Measurements from ENCODE around the gene ITGA8.

ITGA8 gene

GRCh38 chr10:15735763-15736162, 16.0 kb upstream of the ITGA8 start:
- no peak for DNase-seq (ENCODE audit: low spot score)

GRCh38 chr10:15730341-15730740, 10.6 kb upstream of the ITGA8 start:
- no peak for DNase-seq (ENCODE audit: low spot score)

GRCh38 chr10:15729890-15730289, 10.2 kb upstream of the ITGA8 start:
- no peak for DNase-seq (ENCODE audit: low spot score)

DNA sequence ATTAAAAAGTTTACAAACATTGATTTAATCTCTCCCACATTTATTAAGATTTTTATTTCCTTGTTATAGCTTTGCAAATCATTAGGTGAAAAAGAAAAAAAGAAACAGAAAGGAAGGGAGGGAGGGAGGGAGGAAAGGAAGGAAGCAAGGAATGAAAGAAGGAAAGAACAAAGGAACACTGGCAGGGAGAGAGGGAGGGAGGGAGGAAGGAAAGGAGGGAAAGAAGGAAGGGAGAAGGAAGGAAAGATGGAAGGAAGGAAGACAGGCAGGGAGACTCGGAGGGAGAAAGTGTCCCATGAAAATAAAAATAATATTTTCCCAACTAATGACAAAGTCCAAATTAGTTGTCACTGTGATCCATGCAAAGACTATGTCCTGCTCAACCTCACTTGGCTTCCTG, 6.3 kb upstream of the ITGA8 start:
- no peak for DNase-seq (ENCODE audit: low spot score)

GRCh38 chr10:15725603-15726002, 5.9 kb upstream of the ITGA8 start:
- DNase-seq (ENCODE audit: low spot score): peak; percentile 75

DNA sequence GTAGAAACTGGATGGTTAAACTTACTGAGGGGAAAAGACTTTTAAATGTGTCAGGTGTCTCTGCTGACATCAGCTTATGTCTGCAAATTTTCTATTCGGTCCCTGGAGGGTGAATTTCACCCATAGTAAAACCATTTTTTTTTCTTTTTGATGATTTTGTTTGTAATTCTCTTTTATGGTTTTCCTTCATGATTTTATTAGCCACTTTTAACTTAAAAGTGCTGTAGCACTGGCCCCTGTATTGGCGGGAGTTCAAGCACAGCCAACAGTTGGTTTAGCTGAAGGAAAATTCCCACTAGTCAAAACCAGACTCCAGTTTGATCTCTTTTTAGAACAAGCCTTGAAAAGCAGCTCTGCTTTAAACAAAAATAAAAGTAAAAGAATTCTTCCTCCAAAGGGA, 5.0 kb upstream of the ITGA8 start:
- no peak for DNase-seq (ENCODE audit: low spot score)

GRCh38 chr10:15723803-15724202, 4.1 kb upstream of the ITGA8 start:
- DNase-seq (ENCODE audit: low spot score): no peak

DNA sequence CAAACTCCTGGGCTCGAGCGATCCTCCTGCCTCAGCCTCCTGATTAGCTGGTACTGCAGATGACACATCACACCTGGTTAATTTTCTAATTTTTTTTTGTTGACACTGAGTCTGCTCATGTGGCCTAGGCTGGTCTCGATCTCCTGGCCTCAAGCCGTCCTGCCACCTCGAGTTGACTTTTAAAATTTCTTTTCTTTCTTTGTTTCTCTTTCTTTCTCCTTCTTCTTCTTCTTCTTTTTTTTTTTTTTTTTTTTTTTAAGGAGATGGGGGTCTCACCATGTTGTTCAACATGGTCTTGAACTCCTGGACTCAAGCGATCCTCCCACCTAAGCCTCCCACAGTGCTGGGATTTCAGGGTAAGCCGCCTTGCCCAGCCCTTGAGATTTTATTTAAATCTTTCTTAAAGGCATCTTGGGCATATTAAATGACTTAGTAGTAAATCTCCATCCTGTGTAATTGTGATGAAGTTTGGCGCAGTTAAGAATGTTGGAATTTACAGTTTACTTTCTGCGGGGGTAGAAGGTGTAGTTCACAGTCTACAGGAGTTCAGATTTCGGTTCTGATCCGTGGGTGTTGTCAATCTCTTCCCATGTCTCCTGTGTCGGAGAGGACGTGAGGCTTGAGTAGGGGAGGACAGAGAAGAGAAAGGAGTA, 1.0 kb upstream of the ITGA8 start:
- DNase-seq (ENCODE audit: low spot score): no peak

DNA sequence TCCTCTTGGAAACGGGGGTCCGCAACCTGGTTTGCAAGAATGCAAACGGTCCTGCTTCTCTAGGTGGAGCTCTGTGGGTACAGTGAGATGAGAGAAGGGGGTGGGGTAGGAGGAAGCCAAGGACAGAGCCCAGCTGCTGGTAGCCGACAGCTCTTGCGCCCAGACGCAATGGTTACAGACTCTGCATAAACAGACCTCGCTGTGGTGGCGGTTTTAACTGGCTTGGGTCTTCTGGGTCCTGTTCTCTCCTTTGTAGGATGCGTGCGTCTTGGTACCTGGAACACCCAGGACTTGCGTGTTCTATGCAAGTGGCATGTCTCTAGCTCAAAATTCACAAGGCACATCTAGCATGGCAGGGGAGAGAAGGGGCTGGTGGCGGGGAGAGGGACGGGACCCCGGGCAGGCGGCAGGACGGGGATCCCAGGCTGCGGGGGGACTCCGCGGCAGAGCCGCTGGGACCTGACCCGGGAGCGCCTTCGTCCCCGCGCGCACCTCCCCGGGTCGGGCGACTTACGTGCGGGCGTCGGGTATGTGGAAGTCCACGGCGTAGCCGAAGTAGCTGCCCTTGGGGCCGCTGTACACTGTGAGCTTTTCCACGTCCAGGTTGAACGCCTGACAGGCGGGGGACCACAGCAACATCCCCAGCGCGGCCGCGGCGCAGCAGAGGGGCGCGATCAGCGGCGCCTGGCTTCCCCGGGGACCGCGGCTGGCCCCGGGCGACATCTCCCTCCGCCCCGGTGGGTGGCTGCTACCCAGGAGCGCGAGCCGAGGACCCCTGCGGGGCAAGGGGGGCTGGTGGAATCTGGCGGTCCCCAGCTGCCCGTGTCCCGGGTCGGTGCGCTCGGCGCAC, 448 bp downstream of the ITGA8 start:
- no peak for DNase-seq (ENCODE audit: low spot score)

DNA sequence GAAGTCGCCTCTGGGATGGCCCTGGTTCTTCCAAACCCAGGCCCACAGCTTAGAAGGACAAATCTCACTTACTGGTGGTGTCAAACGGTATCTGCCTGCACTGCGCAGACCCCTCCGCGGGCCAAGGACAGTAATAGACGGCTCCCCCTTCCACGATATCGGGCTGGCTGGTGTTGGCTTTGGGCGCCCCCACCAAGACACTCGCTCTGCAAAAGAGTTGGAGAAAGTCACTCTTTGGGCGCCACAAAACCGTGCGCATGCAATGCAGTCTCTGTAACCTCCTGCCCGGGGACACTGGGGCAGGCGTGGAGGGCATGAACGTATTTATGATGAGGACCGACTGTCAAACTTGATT, 1.1 kb downstream of the ITGA8 start:
- no peak for DNase-seq (ENCODE audit: low spot score)

DNA sequence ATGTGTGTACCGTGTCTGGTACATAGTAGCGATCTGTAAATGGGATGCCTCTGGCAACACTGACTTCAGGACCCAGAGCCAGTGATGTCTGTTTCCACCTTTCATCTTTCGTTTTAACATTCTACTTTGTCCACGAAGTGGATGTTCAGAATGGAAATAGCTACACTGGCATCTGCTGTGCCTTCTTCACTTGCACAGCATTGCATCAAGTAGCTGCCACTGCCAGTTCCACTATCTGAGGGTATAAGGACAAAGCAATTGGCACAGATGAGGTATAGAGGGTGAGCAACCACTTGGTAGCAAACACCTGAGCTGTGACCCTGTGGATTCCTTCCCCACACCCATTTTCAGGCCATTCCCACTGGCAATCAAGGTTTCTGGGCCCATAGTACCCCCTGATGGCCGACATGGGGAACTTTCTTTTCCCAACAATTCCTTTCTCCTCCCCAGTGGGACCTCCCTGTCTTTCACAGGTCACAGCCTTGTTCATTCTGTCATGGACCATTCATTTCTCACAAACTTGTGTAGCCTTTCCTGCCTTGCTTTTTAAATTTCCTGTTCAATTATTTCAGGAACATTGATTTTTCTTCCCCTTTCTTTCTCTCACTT, 4.0 kb downstream of the ITGA8 start:
- no peak for DNase-seq (ENCODE audit: low spot score)

- no peak for DNase-seq (ENCODE audit: low spot score)
Measured at GRCh38 chr10:15714847-15715246, 4.9 kb downstream of the ITGA8 start.

- no peak for DNase-seq (ENCODE audit: low spot score)
Measured at GRCh38 chr10:15712883-15713282, 6.8 kb downstream of the ITGA8 start.

- no peak for DNase-seq (ENCODE audit: low spot score)
Measured at GRCh38 chr10:15710455-15710854, 9.3 kb downstream of the ITGA8 start.

DNA sequence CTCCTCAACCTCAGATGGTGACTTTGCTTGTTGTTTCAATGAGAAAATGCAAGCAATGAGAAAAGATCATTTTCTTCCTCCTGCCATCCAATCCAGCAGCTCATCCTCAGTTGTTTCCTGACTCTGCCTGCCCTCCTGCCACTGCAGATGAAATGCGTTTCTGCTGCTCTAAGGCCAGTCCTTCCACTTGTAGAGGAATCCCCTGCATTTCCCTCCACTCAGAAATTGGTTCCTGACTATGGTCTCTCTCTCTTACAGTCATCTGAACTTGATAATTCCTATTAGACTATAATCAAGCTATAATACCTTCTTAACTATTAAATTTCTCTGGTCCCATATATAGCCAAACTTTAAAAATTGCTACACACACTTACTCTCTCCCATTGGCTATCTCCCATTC, 14.4 kb downstream of the ITGA8 start:
- no peak for DNase-seq (ENCODE audit: low spot score)

- DNase-seq (ENCODE audit: low spot score): no peak
Measured at GRCh38 chr10:15704581-15704968, 15.1 kb downstream of the ITGA8 start.

DNA sequence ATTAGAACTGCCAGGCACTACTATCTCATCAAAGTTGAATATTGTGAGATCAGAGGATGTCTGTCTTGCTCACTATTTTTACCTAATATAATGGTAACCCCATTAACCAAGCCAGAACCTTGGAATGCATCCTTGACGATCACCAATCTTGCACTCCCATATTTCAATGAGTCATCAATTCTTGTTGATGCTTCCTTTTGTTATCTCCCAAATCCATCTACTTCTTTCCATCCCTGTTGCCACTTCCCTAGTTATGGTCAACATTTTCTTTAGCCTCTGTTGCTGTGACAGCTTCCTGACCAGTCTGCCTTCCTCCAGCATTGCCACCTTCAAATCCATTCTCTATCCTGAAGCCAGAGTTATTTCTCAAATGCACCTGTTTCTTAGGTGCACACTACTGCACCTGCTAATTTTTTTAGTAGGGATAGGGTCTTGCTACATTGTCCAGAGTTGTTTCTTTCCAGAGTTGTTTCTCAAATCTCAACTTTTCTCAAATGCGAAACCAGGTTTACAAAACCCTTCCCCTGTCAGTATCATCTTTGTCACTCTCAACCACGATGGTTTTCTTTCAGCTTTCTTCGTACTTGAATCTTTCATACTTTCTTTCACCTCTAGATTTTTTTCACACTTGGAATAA, 15.7 kb downstream of the ITGA8 start:
- no peak for DNase-seq (ENCODE audit: low spot score)

DNA sequence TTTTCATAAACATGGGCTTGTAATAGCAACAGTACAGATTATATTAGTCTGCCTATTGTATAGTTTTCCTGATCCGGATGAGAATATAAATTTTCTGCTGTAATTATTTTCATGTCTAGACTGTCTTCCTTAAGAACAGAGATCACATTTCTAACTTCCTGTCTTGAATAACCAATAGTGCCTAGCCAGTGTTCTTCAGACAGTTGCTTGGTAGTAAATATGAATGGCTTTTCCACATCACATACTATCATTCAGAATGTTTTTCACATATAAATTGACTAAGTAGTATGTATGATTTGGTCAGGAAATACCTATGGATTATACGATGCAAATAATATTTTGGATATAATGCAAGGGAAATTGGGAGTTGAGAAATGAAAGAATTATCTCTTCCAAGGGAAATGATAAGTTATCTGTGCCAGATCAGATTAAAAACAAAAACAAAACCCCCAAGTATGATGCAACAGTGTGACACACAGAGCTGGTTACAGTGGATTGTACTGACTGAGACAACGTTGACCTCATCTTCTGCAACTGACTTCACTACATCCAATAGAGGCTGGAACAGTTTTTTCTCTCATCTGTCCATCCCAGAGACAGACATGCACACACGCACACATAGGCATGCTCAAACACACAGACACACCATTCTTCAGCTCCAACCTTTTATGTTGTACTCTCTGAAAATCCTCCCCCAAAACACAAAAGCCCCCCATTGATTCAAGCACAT, 16.4 kb downstream of the ITGA8 start:
- DNase-seq (ENCODE audit: low spot score): no peak

- DNase-seq (ENCODE audit: low spot score): no peak
Measured at GRCh38 chr10:15700078-15700674, 19.5 kb downstream of the ITGA8 start.

DNA sequence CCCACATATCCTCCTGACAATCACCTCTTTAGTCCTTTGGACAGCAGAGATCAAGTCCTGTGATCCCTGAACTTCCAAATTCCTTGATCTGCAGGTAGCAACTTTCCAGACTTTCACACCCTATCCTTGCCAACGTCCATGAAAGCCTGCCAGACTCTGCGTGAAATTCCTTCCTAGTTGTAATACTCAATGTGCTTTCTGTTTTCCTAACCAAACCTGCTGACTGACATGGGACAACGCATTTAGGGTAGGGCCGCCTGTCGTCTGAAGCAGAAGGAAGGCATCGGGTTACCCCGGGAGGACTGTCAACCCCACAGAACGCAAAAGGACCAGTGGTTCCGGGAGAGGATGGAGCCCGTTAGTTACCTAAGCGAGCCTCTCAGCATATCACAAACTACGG, 23.9 kb downstream of the ITGA8 start:
- DNase-seq (ENCODE audit: low spot score): no peak

DNA sequence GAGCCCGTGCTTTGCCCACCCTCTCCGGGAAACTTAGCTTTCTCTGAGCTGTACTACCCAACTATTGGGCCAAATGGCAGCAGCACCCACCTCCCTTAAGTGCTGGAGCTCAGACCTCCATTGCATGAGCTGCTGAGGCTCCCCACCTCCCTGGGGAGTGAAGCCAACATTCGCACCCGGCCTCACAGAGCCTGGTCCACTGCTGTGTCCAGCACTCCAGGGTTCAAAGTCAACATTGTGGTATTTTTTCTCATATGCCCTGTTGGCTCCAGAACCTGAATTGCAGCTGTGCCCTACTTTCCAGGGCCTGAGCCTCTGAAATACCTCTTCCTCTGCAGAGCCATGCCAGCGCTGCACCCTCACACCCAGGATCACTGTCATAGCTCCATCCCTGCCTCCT, 29.7 kb downstream of the ITGA8 start:
- no peak for DNase-seq (ENCODE audit: low spot score)

- no peak for DNase-seq (ENCODE audit: low spot score)
Measured at GRCh38 chr10:15684768-15685167, 35.0 kb downstream of the ITGA8 start.

Measured in RKO (cell line).